ENCODE results near the gene MAPT.
"Not testable (repeated sequence)": the region's sequence is repeated elsewhere in the genome, so short reads cannot be mapped to it uniquely, and the experiment has no call there.

The MAPT gene

GRCh38 chr17:45952814-45953320, 58.5 kb downstream of the MAPT start:
- no peak for DNase-seq (ENCODE audit: low read depth)

- no peak for DNase-seq (ENCODE audit: low read depth)
Observed at GRCh38 chr17:45953561-45953960, 59.2 kb downstream of the MAPT start.

GRCh38 chr17:45954914-45955313, 60.6 kb downstream of the MAPT start:
- no peak for DNase-seq (ENCODE audit: low read depth)

GRCh38 chr17:45955326-45955725, 61.0 kb downstream of the MAPT start:
- no peak for DNase-seq (ENCODE audit: low read depth)

- DNase-seq (ENCODE audit: low read depth), result no peak
Observed at GRCh38 chr17:45956090-45956489, 61.7 kb downstream of the MAPT start.

GRCh38 chr17:45956746-45957145, 62.4 kb downstream of the MAPT start:
- DNase-seq (ENCODE audit: low read depth), result not testable (repeated sequence)

- no peak for DNase-seq (ENCODE audit: low read depth)
Observed at GRCh38 chr17:45958307-45958706, 64.0 kb downstream of the MAPT start.

GRCh38 chr17:45958994-45959665, 64.8 kb downstream of the MAPT start:
- no peak for DNase-seq (ENCODE audit: low read depth)

- DNase-seq (ENCODE audit: low read depth), result no peak
Observed at GRCh38 chr17:45960311-45960710, 66.0 kb downstream of the MAPT start.

GRCh38 chr17:45961206-45961605, 66.9 kb downstream of the MAPT start:
- no peak for DNase-seq (ENCODE audit: low read depth)

- no peak for DNase-seq (ENCODE audit: low read depth)
Observed at GRCh38 chr17:45962221-45962972, 68.0 kb downstream of the MAPT start.

- DNase-seq (ENCODE audit: low read depth), result no peak
Observed at GRCh38 chr17:45963283-45963682, 68.9 kb downstream of the MAPT start.

GRCh38 chr17:45963889-45964288, 69.5 kb downstream of the MAPT start:
- no peak for DNase-seq (ENCODE audit: low read depth)

GRCh38 chr17:45964634-45965033, 70.3 kb downstream of the MAPT start:
- DNase-seq (ENCODE audit: low read depth), result no peak

- no peak for DNase-seq (ENCODE audit: low read depth)
Observed at GRCh38 chr17:45965812-45966211, 71.5 kb downstream of the MAPT start.

GRCh38 chr17:45966606-45967280, 72.4 kb downstream of the MAPT start:
- DNase-seq (ENCODE audit: low read depth), result no peak

GRCh38 chr17:45967378-45967777, 73.0 kb downstream of the MAPT start:
- DNase-seq (ENCODE audit: low read depth), result no peak

- no peak for DNase-seq (ENCODE audit: low read depth)
Observed at GRCh38 chr17:45968732-45969131, 74.4 kb downstream of the MAPT start.

- no peak for DNase-seq (ENCODE audit: low read depth)
Observed at GRCh38 chr17:45969726-45970125, 75.4 kb downstream of the MAPT start.

GRCh38 chr17:45970659-45971058, 76.3 kb downstream of the MAPT start:
- no peak for DNase-seq (ENCODE audit: low read depth)

- no peak for DNase-seq (ENCODE audit: low read depth)
Observed at GRCh38 chr17:45971698-45972141, 77.4 kb downstream of the MAPT start.

- DNase-seq (ENCODE audit: low read depth), result no peak
Observed at GRCh38 chr17:45972531-45972930, 78.2 kb downstream of the MAPT start.

Data from non-pigmented ciliary epithelial cell (primary cell).